SKM-1 treated with dmso at 0.1 percent for 144 hours (cell line): ENCODE data around the gene HMGCLL1.

Source experiments
- DNase-seq: peaks from one replicate; lab custom pipeline; 2025; ENCODE audit not compliant: unreplicated experiment; lab: John Stamatoyannopoulos, UW

Gene HMGCLL1

GRCh38 chr6:55578537-55579363, at the start of gene HMGCLL1:
Gene HMGCLL1 (minus strand): TSS chr6:55579192. CDS start chr6:55579055, 137 bp downstream.
- DNase-seq = no peak

- no peak for DNase-seq
Observed at GRCh38 chr6:55621993-55622392, 43.0 kb upstream of the HMGCLL1 start.

GRCh38 chr6:55621244-55621643, 42.3 kb upstream of the HMGCLL1 start:
- DNase-seq = no peak

GRCh38 chr6:55617272-55617671, 38.3 kb upstream of the HMGCLL1 start:
- peak; percentile 43 for DNase-seq

GRCh38 chr6:55604021-55604420, 25.0 kb upstream of the HMGCLL1 start:
- DNase-seq = no peak

GRCh38 chr6:55601120-55601519, 22.1 kb upstream of the HMGCLL1 start:
- DNase-seq = no peak

GRCh38 chr6:55594442-55594841, 15.4 kb upstream of the HMGCLL1 start:
- no peak for DNase-seq

GRCh38 chr6:55584654-55585354, 5.8 kb upstream of the HMGCLL1 start:
- no peak for DNase-seq

GRCh38 chr6:55576811-55577210, 2.2 kb downstream of the HMGCLL1 start:
- no peak for DNase-seq

- no peak for DNase-seq
Observed at GRCh38 chr6:55574556-55574955, 4.4 kb downstream of the HMGCLL1 start.

- no peak for DNase-seq
Observed at GRCh38 chr6:55569638-55570037, 9.4 kb downstream of the HMGCLL1 start.

GRCh38 chr6:55568808-55569439, 10.1 kb downstream of the HMGCLL1 start:
- DNase-seq = no peak

- DNase-seq = no peak
Observed at GRCh38 chr6:55567558-55567957, 11.4 kb downstream of the HMGCLL1 start.

GRCh38 chr6:55566036-55566710, 12.8 kb downstream of the HMGCLL1 start:
- DNase-seq = no peak

GRCh38 chr6:55562318-55562717, 16.7 kb downstream of the HMGCLL1 start:
- no peak for DNase-seq

- DNase-seq = no peak
Observed at GRCh38 chr6:55560290-55560885, 18.6 kb downstream of the HMGCLL1 start.

- no peak for DNase-seq
Observed at GRCh38 chr6:55557146-55557545, 21.8 kb downstream of the HMGCLL1 start.

GRCh38 chr6:55545791-55546190, 33.2 kb downstream of the HMGCLL1 start:
- no peak for DNase-seq

GRCh38 chr6:55543633-55544309, 35.2 kb downstream of the HMGCLL1 start:
- no peak for DNase-seq

GRCh38 chr6:55541024-55541423, 38.0 kb downstream of the HMGCLL1 start:
- DNase-seq = no peak
